ENCODE data around the gene APOL1.

DNA sequence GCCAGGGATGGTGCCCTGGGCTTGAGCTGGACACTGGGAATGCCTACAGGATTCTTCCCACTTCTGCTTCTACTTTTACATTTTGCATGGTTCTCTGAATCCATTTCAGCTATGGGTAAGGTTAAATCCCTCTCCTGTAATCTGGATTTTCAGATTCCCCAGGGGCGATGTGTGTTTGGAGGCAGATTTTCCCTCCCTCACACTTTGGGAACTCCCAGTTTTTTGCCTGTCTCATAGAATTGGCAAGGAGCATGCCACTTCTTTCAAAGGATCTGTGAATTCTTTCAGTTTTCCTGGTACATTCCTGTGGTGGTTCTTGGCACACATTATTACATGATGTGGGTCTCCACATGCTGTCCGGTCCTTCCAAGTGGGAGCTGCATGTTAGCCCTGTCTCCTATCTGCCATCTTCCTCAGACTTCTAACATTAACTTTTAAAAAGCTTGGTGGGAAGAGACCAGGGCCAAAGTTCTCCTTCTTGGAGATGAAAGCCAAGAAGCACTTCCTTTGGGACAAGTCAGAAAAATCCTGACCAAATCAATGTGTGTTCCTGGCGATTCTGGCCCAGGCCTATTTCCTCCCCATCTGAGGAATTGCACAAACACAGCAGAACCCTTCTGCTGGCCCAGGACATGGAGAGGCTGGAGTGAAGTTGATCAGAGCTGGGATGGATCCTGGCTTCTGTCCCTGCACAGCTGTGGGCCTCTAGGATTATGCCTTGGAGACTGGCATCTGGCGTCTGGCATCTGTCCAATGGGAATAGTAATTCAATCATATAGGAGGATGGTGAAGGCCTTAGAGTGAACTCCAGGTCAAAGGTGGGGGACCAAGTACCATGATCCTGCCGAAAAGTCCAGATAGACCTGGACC lies 8.2 kb upstream of the APOL1 start:
- TF ChIP-seq CTCF (IDR thresholded peaks at IDR 0.05; ENCODE audit: low read depth, low read length, poor library complexity, severe bottlenecking) = no peak
- no peak for TF ChIP-seq EZH2phosphoT487 (IDR thresholded peaks at IDR 0.05; ENCODE audit: borderline replicate concordance, low read length)
